H1 (cell line): Measurements from ENCODE around the gene RTL3. TPM values are rescaled to one million over a fixed set of nuclear protein-coding genes. Genes with fewer than 3 reads are reported as not detected.

Source experiments
- polyA plus RNA-seq, 7 experiments: library from polyadenylated mRNA; depleted of rRNA in 3 of 7; stranded (reverse) in 5 of 7; unstranded in 2 of 7; fragments of >200 nt in 5 of 7; fragments of 200-250 nt in 2 of 7; gene quantifications; 1 replicate in 5 of 7; 2 replicates in 1 of 7; 4 replicates in 1 of 7; pipeline versions ENCODE4 v1.2.1 to v1.2.3, GENCODE V29; 2011 to 2013; ENCODE audit warnings: missing spikeins in 2 of 7, mixed read lengths in 2 of 7
- total RNA-seq: library from RNA; stranded (reverse); fragmentation: NEBNext Ultra II Directional; extraction: Animal tissue kit (Norgen Biotek cat#: 25700); gene quantifications from 2 replicates; pipeline ENCODE4 v1.2.1, GENCODE V29; 2021

RTL3 gene
- total and polyA plus RNA-seq, 2 of the 8 experiments (the other 6 are each of a cell fraction or from before 2014, with no cell fraction given) = not detected

Other genes starting within 250 kb of the RTL3 start
- 15.5 and 16.3 TPM in 2 replicates for gene LPAR4, start 88.4 kb upstream of the RTL3 start, total RNA-seq
- 6.4 and 7.6 TPM in 2 replicates for gene LPAR4, start 88.4 kb upstream of the RTL3 start, polyA plus RNA-seq (2011; rRNA removed)